Renal cortex interstitium (tissue), 11 donors: ENCODE results near the gene RCOR3. TPM values are rescaled to one million over a fixed set of nuclear protein-coding genes. Genes with fewer than 3 reads are reported as not detected.
"Not testable (repeated sequence)": the region's sequence is repeated elsewhere in the genome, so short reads cannot be mapped to it uniquely, and the experiment has no call there.

Experiments
- DNase-seq, 11 donors: peaks; one replicate each; pipeline ENCODE4 v3.0.0-alpha.2; 2013; ENCODE audit warnings: low read depth in 9 of 11, low spot score in 4 of 11; ENCODE audit errors: extremely low read depth in 1 of 11
- polyA plus RNA-seq, 3 donors: library from polyadenylated mRNA; unstranded; fragments of 120-200 nt; gene quantifications; one replicate each; pipeline ENCODE4 v1.2.1, GENCODE V29; 2013; ENCODE audit not compliant: insufficient read length in 3 of 3

RCOR3 gene
- polyA plus RNA-seq, 3 donors: 69.3 to 106 (median 76.8) TPM

DNA sequence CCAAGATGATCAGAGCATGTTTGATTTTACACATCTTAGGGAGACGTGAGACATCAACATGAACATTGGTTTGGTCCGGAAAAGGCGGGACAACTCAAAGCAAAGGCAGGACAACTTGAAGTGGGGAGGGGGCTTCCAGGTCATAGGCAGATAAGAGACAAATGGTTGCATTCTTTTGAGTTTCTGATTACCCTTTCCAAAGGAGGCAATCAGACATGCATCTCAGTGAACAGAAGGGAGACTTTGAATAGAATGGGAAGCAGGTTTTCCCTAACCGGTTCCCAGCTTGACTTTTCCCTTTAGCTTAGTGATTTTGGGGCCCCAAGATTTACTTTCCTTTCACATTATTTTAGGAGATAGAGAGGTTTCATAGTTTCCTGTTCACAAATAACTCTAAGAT is 12.6 kb upstream of the RCOR3 start:
- DNase-seq: not testable (repeated sequence)

GRCh38 chr1:211247921-211248320 is 11.2 kb upstream of the RCOR3 start:
- no peak for DNase-seq

DNA sequence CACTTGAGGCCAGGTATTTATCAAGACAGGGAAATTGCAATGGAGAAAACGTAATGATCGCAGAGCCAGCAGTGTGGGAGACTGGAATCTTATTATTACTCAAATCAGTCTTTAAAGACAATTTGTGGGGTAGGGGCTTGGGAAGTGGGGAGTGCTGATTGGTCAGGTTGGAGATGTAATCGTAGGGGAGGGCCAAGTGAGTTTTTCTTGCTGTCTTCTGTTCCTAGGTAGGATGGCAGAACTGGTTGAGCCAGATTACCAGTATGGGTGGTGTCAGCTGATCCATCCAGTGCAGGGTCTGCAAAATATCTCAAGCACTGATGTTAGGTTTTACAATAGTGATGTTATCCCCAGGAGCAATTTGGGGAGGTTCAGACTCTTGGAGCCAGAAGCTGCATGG is 9.6 kb upstream of the RCOR3 start:
- DNase-seq: not testable (repeated sequence)

DNA sequence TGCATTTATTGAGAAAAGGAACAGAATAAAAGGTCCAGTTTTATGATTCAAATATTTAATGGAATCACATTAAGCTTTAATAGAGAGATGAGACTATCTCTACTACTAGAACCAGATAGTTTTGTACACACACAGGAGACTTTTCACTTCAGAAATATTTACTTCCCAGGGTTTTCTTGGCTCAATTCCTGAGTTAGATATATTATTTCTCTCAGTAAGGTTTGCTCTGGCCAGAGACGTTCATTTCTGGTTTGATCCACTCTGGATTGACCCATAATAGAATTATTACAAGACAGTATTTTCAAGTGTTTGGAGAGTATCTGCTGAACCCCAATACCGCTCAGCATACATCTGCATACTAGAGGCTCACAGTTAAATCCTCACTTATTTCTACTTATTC is 1.3 kb upstream of the RCOR3 start:
- peak in 1 of 11 donors; percentile 3 for DNase-seq

- DNase-seq: peak in 10 of 11 donors; percentile 65 to 85 (median 76)
These were observed 833 bp upstream of the RCOR3 start for GRCh38 chr1:211258310-211258755.

DNA sequence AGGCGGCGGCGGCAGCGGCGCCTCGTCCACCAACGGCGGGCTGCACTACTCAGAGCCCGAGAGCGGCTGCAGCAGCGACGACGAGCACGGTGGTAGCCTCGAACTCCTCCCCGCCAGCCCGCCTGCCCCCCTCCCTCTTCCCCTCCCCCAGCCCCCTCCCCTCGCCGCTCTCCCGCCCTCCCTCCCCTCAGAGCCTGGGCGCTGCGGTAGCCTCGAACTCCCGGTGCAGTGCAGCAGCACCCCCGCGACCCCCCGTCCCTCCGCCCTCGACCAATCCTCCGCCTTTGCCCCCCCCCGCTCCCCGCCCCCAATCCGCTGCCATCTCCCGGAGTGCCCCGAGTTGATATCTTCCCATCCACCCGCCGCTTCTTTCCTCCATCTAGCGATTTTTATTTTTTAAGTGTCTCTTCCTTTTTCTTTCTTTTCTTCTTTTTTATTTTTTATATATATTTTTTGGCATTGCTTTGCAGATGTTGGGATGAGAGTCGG is 516 bp downstream of the RCOR3 start:
- peak in 7 of 11 donors; percentile 39 to 58 (median 46) for DNase-seq

DNA sequence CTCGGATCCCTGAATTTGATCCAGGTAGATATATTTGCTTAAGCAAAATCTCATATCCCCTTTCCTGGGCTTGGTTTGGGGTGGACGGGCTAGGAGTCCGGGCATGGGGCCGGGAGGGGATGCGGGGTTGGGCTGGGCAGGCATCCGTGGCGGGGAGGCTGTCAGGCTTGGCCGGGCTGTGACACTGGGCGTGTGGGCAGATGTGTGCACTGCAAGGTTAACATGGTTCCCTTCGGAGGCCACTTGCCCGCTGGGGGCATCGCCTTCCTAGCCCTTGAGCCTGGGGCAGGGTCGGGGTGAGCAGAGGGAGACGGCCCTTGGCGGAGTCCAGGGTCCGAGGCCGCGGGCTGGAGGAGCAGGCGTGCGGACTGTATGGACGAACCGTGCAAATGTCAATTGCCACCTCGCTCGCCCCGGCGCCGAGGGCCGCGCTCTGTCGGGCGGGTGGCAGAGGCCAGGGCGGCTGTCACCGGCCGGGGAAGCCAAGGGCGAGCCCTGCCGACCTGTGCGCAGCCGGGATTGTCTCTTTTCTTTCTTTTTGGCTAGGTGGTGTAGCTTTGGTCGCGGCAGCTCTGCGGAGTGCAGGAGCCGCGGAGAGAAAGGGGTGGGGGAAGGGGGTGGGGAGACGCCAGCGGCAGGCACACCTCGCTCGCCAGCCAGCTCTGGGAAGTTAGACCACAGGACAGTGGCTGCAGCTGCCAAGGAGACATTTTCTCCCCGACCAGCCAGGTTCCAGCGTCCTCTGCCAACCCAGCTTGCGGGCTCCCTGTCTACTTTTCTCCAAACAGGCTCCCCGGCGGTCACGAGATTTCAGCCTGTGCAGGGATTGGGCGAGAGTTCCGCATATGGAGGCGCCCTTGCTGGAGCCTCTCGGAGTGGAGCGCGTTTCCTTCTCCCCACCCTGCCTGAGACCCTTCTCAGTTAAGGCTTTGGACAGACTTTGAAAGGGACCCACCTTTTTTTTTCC is 1.3 kb downstream of the RCOR3 start:
- peak in 8 of 11 donors; percentile 50 to 73 (median 62) for DNase-seq

GRCh38 chr1:211261229-211261628 is 2.1 kb downstream of the RCOR3 start:
- no peak for DNase-seq

GRCh38 chr1:211263022-211263421 is 3.9 kb downstream of the RCOR3 start:
- not testable (repeated sequence) for DNase-seq

- no peak for DNase-seq
These were observed 8.2 kb downstream of the RCOR3 start for GRCh38 chr1:211267204-211267857.

GRCh38 chr1:211279340-211279739 is 20.2 kb downstream of the RCOR3 start:
- no peak for DNase-seq

DNA sequence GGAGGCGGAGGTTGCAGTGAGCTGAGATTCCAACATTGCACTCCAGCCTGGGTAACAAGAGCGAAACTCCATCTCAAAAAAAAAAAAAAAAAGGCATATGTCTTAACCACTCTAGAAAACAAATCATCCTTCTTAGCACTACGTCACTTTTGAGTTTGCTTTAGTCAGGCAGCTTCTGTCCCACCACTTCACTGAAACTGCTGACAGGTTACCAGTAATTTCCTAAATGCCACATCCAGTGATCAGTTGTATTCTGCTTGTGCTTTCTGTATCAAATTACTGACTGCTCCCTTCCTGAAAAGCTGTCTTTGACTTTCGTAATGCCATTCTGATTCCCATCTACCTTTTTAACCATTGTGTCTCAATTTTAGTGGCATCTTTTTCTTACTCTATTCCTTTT is 21.7 kb downstream of the RCOR3 start:
- DNase-seq: no peak

DNA sequence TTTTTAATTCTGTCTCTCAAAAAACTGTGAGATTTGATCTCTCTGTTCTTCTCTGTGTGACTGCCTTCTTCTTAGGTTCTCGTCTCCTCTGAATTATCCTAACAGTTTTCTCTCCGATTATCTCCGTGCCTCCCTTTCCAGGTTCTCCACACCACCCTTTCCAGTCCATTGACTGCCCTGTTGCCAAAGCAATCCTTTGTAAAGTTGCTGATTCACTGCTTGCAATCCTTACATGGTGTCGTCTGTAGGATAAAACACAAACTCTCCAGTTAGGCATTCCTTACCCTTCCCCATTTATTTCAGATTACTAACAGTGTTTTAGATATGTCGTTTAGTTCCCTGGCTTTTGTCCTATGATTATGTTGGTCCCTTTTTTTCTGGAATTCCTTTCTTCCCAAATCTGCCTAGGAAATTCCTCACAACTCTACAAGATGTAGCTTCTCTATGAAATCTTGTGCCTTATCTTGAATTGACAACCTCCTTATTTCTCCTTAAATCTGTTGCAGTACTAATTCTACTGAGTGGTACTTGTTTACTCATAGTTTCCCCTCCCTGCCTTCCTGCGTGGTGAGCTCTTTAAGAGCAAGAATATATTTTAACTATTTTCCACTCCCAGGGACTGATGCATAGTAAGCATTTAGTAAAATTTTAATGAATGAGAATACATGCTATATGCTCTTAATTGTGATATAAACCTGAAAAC is 22.3 kb downstream of the RCOR3 start:
- DNase-seq: peak in 2 of 11 donors; percentile 2 to 6

DNA sequence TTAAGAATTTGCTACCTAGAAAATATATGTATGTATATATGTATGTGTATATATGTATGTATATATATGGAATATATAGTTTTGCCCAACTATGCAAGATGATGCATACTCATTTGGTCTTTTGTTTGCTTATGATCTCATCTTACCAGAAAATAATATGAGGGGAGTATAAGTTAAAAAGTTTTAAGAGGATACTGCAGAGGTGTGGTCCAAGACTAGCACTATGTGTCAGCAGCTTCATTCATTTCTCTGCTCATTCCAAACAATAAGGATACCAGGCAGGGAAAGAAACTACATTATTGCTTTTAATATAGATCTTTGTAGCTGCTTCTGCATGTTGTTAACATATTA is 22.8 kb downstream of the RCOR3 start:
- DNase-seq: no peak

DNA sequence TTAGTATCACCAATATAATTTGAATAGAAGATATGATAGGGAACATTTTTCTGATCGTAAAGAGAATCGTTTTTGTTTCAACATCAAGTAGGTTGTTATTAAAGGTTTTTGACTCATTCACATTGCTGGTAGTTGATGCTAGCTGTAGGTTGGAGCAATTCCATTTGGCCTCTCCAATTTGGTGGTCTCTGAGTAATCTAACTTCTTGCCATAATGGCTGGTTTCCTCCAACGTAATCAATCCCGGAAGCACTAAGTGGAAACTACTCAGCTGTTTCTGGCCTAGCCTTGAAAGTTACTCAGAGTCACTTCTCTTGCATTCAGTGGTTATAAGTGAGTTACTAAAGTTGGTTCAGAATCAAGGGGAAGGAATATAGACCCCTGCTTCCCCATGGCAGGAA is 26.0 kb downstream of the RCOR3 start:
- no peak for DNase-seq

- DNase-seq: peak in 1 of 11 donors; percentile 4
These were observed 28.1 kb downstream of the RCOR3 start for GRCh38 chr1:211287218-211287617.

DNA sequence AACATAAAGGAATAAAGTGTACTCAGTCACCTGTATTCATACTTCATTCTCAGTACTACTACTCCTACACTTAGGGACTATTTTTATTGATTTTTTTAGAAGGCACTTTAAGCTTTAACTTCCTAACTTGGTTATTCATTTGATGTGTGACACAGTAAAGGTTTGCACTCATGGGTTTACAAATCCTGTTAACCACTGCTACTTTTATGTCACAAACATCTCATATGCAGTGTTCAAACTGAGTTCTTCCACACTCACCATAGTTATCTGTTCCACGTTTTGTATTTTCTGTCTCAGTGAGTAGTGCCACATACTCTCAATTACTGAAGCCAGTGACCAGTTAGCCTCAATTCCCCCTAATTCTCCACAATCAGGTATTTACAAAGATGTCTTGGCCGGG is 33.2 kb downstream of the RCOR3 start:
- DNase-seq: no peak

DNA sequence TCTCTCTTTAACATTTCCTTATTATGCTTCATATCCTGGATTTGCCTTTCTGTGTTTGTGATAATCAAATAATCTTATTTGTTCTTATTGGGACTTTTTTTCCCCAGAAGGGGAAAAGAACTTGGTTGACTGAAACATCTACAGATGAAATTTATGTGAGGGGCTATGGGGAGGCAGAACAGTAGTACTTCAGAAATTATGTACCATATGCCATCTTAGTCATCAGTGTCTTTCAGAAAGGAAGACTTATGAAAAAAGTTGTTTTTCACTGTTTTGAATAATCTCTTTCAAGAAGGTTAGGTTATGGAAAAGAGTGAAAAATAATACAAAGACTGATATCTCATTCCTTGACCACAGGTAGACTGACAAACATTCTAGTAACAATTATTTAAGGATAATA is 37.2 kb downstream of the RCOR3 start:
- no peak for DNase-seq

GRCh38 chr1:211305044-211305443 is 45.9 kb downstream of the RCOR3 start:
- DNase-seq: no peak
